ENCODE data around the gene ELP2.
"Not testable (repeated sequence)": the region's sequence is repeated elsewhere in the genome, so short reads cannot be mapped to it uniquely, and the experiment has no call there.

Gene ELP2

GRCh38 chr18:36129300-36130038 lies at the start of gene ELP2, which contains the start of gene SLC39A6:
ELP2 (plus strand) TSS chr18:36129899; CDS start chr18:36129934, 35 bp downstream.
SLC39A6 (minus strand) TSS chr18:36129340; CDS start chr18:36127007, 2,333 bp downstream.
- DNase-seq, result peak; percentile 95

GRCh38 chr18:36081118-36081517 lies 48.6 kb upstream of the ELP2 start:
- not testable (repeated sequence) for DNase-seq

- no peak for DNase-seq
Observed at GRCh38 chr18:36083729-36084128, 46.0 kb upstream of the ELP2 start.

- no peak for DNase-seq
Observed at GRCh38 chr18:36085195-36085594, 44.5 kb upstream of the ELP2 start.

GRCh38 chr18:36086186-36086585 lies 43.5 kb upstream of the ELP2 start:
- no peak for DNase-seq

- DNase-seq, result no peak
Observed at GRCh38 chr18:36088256-36088655, 41.4 kb upstream of the ELP2 start.

- no peak for DNase-seq
Observed at GRCh38 chr18:36089001-36089400, 40.7 kb upstream of the ELP2 start.

- DNase-seq, result not testable (repeated sequence)
Observed at GRCh38 chr18:36092116-36092515, 37.6 kb upstream of the ELP2 start.

- no peak for DNase-seq
Observed at GRCh38 chr18:36094431-36094830, 35.3 kb upstream of the ELP2 start.

- DNase-seq, result peak; percentile 57
Observed at GRCh38 chr18:36095936-36096519, 33.7 kb upstream of the ELP2 start.

GRCh38 chr18:36096955-36097354 lies 32.7 kb upstream of the ELP2 start:
- DNase-seq, result no peak

- DNase-seq, result no peak
Observed at GRCh38 chr18:36099311-36099710, 30.4 kb upstream of the ELP2 start.

GRCh38 chr18:36101943-36102342 lies 27.8 kb upstream of the ELP2 start:
- DNase-seq, result no peak

- DNase-seq, result no peak
Observed at GRCh38 chr18:36104749-36105148, 24.9 kb upstream of the ELP2 start.

- DNase-seq, result no peak
Observed at GRCh38 chr18:36107477-36107876, 22.2 kb upstream of the ELP2 start.

GRCh38 chr18:36108196-36108595 lies 21.5 kb upstream of the ELP2 start:
- no peak for DNase-seq

GRCh38 chr18:36108601-36109000 lies 21.1 kb upstream of the ELP2 start:
- no peak for DNase-seq

GRCh38 chr18:36109737-36110136 lies 20.0 kb upstream of the ELP2 start:
- DNase-seq, result no peak

- no peak for DNase-seq
Observed at GRCh38 chr18:36112302-36112701, 17.4 kb upstream of the ELP2 start.

- DNase-seq, result no peak
Observed at GRCh38 chr18:36114251-36114650, 15.4 kb upstream of the ELP2 start.

- DNase-seq, result no peak
Observed at GRCh38 chr18:36114738-36115137, 15.0 kb upstream of the ELP2 start.

- not testable (repeated sequence) for DNase-seq
Observed at GRCh38 chr18:36116771-36117170, 12.9 kb upstream of the ELP2 start.

- DNase-seq, result no peak
Observed at GRCh38 chr18:36120297-36120696, 9.4 kb upstream of the ELP2 start.

- no peak for DNase-seq
Observed at GRCh38 chr18:36124841-36125240, 4.9 kb upstream of the ELP2 start.

- no peak for DNase-seq
Observed at GRCh38 chr18:36126668-36127067, 3.0 kb upstream of the ELP2 start.
